HL-60/S4 treated with phorbol 12-myristate 13-acetate at 8.2 ng/mL for 4 days and 3 days (cell line): ENCODE measurements around the gene SLC17A1.

Source experiments
- in situ Hi-C: fragments of 300-500 bp; cut with MboI; formaldehyde crosslinking; loops from 2 replicates; pipeline ENCODE4 v1.15.0; 2022; ENCODE audit warnings: low sequenced_read_pairs

SLC17A1 gene

GRCh38 chr6:25831532-25832306 lies at the start of gene SLC17A1:
Gene SLC17A1, minus strand, starts transcription at chr6:25832052. Its CDS starts 1,495 bp downstream, at chr6:25830557.
- in situ Hi-C loops: no loop called here

- in situ Hi-C loops: no loop called here
These were observed 48.7 kb upstream of the SLC17A1 start for GRCh38 chr6:25880601-25881000.

- in situ Hi-C loops: no loop called here
These were observed 47.0 kb upstream of the SLC17A1 start for GRCh38 chr6:25878721-25879322.

- in situ Hi-C loops: no loop called here
These were observed 44.2 kb upstream of the SLC17A1 start for GRCh38 chr6:25875926-25876602.

GRCh38 chr6:25875563-25875905 lies 43.7 kb upstream of the SLC17A1 start:
- in situ Hi-C loops: no loop called here

- in situ Hi-C loops: no loop called here
These were observed 43.1 kb upstream of the SLC17A1 start for GRCh38 chr6:25874822-25875562.

GRCh38 chr6:25874118-25874517 lies 42.3 kb upstream of the SLC17A1 start, which contains the start of gene SLC17A3:
Gene SLC17A3, minus strand, starts transcription at chr6:25874243. Its CDS starts 5,856 bp downstream, at chr6:25868387.
- in situ Hi-C loops: no loop called here

- in situ Hi-C loops: no loop called here
These were observed 41.0 kb upstream of the SLC17A1 start for GRCh38 chr6:25872814-25873213.

GRCh38 chr6:25869840-25870239 lies 38.0 kb upstream of the SLC17A1 start:
- in situ Hi-C loops: no loop called here

GRCh38 chr6:25868436-25869183 lies 36.8 kb upstream of the SLC17A1 start:
- in situ Hi-C loops: no loop called here

- in situ Hi-C loops: no loop called here
These were observed 34.2 kb upstream of the SLC17A1 start for GRCh38 chr6:25866011-25866410.

- in situ Hi-C loops: no loop called here
These were observed 31.5 kb upstream of the SLC17A1 start for GRCh38 chr6:25863360-25863759.

- in situ Hi-C loops: no loop called here
These were observed 30.3 kb upstream of the SLC17A1 start for GRCh38 chr6:25862199-25862598.

- in situ Hi-C loops: no loop called here
These were observed 20.9 kb upstream of the SLC17A1 start for GRCh38 chr6:25852756-25853155.

- in situ Hi-C loops: no loop called here
These were observed 20.1 kb upstream of the SLC17A1 start for GRCh38 chr6:25851961-25852360.

GRCh38 chr6:25844518-25844917 lies 12.7 kb upstream of the SLC17A1 start:
- in situ Hi-C loops: no loop called here

GRCh38 chr6:25842526-25842925 lies 10.7 kb upstream of the SLC17A1 start:
- in situ Hi-C loops: no loop called here

GRCh38 chr6:25835442-25836283 lies 3.8 kb upstream of the SLC17A1 start:
- in situ Hi-C loops: no loop called here

GRCh38 chr6:25834950-25835349 lies 3.1 kb upstream of the SLC17A1 start:
- in situ Hi-C loops: no loop called here

- in situ Hi-C loops: no loop called here
These were observed 1.3 kb upstream of the SLC17A1 start for GRCh38 chr6:25833136-25833535.
